ENCODE data around the gene LRRC59.
"Not testable (repeated sequence)": the region's sequence is repeated elsewhere in the genome, so short reads cannot be mapped to it uniquely, and the experiment has no call there.

The LRRC59 gene

DNA sequence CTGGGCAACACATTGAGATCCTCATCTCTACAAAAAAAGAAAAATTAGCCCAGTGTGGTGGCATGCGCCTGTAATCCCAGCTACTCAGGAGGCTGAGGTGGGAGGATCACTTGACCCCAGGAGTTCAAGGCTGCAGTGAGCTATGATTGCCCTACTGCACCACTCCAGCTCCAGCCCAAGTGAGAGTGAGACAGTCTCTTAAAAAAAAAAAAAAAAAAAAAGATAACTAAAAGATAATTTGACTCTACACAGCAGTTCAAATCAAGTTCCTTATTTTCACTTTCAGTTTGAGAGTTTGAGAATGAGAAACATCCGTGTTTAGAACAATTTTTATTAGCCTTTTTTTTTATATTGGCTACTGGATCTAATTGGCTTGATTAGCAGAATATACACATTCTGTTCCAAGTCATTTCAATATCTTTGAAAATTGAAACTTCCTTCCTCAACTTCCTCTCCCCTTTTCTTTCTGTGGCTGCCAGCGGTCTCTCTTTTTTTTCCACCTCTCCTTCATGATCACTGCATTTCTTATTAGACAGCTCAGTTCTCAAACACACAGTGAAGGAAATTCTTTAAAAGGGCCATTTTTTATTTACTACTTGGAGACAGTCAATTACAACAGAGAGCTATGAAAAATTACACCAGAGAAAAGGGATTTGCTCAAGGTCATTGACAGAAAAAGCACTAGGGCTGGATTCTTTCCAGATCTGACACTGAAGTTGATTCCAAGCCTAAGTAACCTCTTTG, 24.2 kb upstream of the LRRC59 start:
- no CpG with 5 or more reads among the region's 3 CpGs for WGBS (ENCODE audit: extremely low coverage, insufficient coverage, low lambda C conversion rate)
- no peak overlapping the region for H3K27ac ChIP-seq (ENCODE audit: low read depth, low read length)

DNA sequence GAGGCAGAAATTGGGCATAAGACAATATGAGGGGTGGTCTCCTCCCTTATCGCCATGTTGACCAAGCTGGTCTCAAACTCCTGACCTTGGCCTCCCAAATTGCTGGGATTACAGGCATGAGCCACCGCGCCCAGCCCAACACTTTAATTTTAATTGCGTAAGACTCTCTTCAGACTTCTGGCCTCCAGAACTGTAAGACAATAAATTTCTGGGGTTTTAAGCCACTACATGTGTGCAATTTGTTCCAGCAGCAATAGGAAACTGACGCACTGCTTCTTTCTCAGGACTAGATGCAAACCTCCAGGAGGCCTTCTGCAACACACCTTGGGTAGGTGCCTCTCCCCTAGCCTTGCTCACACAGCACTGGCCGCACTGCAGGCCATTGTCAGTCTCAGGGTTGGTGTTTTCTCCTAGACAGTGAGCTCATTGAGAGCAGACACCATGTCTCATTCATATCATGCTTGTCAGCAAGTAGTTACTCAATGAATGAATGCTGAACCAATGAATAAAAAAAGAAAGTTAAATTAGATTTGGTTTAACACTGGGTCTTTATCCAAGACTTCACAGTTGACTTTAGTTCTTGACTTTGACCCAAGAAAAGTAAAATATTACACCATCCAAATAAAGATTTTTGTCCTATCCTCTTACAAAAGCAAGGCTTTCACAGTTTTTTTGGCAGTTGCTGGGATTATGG, 23.2 kb upstream of the LRRC59 start:
- Histone ChIP-seq H3K4me3 (ENCODE audit: low read length) (no peak overlapping the region), H3K56ac (ENCODE audit: low read length) (no peak overlapping the region), H2BK5ac (ENCODE audit: low read length) (no peak overlapping the region), H4K5ac (ENCODE audit: low read length) (no peak overlapping the region), H3K79me2 (ENCODE audit: control insufficient read depth, insufficient read depth, low read length) (no peaks in the 10 kb centered on the region), H3K27me3 (ENCODE audit: insufficient read depth, low read length, poor library complexity) (no peaks in the 10 kb centered on the region), H3K4me2 (ENCODE audit: low read length) (no peak overlapping the region), H3K27ac (ENCODE audit: low read depth, low read length) (no peak overlapping the region), H3K4ac (ENCODE audit: low read depth, low read length) (no peak overlapping the region), H3K9ac (ENCODE audit: low read length) (no peak overlapping the region), H2AK5ac (ENCODE audit: low read length) (no peak overlapping the region), H3K36me3 (ENCODE audit: control insufficient read depth, insufficient read depth, low read length) (no peaks in the 10 kb centered on the region), H2BK120ac (ENCODE audit: low read depth, low read length) (no peak overlapping the region), H3K23ac (ENCODE audit: low read length) (no peak overlapping the region), H3K79me1 (ENCODE audit: low read length) (no peaks in the 10 kb centered on the region), H3K18ac (ENCODE audit: low read length) (no peak overlapping the region), H4K8ac (ENCODE audit: low read depth, low read length) (no peak overlapping the region), H3K4me1 (ENCODE audit: control insufficient read depth, low read depth, low read length) (peaks cover 5% of the 10 kb centered on the region), H2BK15ac (replicated peaks; ENCODE audit: low read depth) (no peak overlapping the region)
- no peak for DNase-seq
- WGBS (ENCODE audit: extremely low coverage, insufficient coverage, low lambda C conversion rate): no CpG with 5 or more reads among the region's 6 CpGs

More for the DNA sequence above, 24.2 kb upstream of the LRRC59 start:
- H4K5ac ChIP-seq (ENCODE audit: low read length): no peak overlapping the region
- no peak overlapping the region for H3K56ac ChIP-seq (ENCODE audit: low read length)
- H2BK15ac ChIP-seq (replicated peaks; ENCODE audit: low read depth): no peak overlapping the region
- H2BK120ac ChIP-seq (ENCODE audit: low read depth, low read length): no peak overlapping the region
- H3K4me2 ChIP-seq (ENCODE audit: low read length): no peak overlapping the region
- H3K79me1 ChIP-seq (ENCODE audit: low read length): no peaks in the 10 kb centered on the region
- peaks cover 6% of the 10 kb centered on the region for H3K4me1 ChIP-seq (ENCODE audit: control insufficient read depth, low read depth, low read length)
- no peak overlapping the region for H3K4me3 ChIP-seq (ENCODE audit: low read length)
- no peak overlapping the region for H3K4ac ChIP-seq (ENCODE audit: low read depth, low read length)
- no peak overlapping the region for H2AK5ac ChIP-seq (ENCODE audit: low read length)
- no peak overlapping the region for H2BK5ac ChIP-seq (ENCODE audit: low read length)
- no peak overlapping the region for H3K18ac ChIP-seq (ENCODE audit: low read length)
- H3K27me3 ChIP-seq (ENCODE audit: insufficient read depth, low read length, poor library complexity): no peaks in the 10 kb centered on the region
- no peak overlapping the region for H3K23ac ChIP-seq (ENCODE audit: low read length)
- no peak for DNase-seq
- no peaks in the 10 kb centered on the region for H3K79me2 ChIP-seq (ENCODE audit: control insufficient read depth, insufficient read depth, low read length)
- H3K36me3 ChIP-seq (ENCODE audit: control insufficient read depth, insufficient read depth, low read length): no peaks in the 10 kb centered on the region
- H4K8ac ChIP-seq (ENCODE audit: low read depth, low read length): no peak overlapping the region
- H3K9ac ChIP-seq (ENCODE audit: low read length): no peak overlapping the region

DNA sequence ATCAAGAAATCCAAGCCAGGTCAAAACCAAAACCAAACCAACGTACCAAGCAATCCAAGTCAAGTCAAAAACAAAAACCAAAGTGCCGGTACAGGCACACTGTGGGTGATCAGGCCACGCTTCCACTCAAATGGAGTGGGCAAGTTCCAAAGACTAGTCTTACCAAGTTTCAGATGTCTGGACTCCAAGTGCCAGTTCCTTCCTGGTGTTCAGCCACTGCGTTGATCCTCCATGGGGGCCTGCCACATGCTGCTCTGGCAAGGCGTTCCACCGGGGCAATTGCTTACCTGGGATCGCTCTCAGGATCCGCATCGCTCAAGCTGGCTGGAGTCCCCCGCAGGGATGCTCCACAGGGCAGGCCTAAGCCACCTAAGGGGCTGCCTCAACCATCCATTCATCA, 22.3 kb upstream of the LRRC59 start:
- not testable (repeated sequence) for H4K8ac ChIP-seq (ENCODE audit: low read depth, low read length); H3K9ac ChIP-seq (ENCODE audit: low read length); H3K4me3 ChIP-seq (ENCODE audit: low read length); H3K4ac ChIP-seq (ENCODE audit: low read depth, low read length); H3K23ac ChIP-seq (ENCODE audit: low read length); DNase-seq; H3K27ac ChIP-seq (ENCODE audit: low read depth, low read length); H3K36me3 ChIP-seq (ENCODE audit: control insufficient read depth, insufficient read depth, low read length); H3K79me1 ChIP-seq (ENCODE audit: low read length); H2BK15ac ChIP-seq (replicated peaks; ENCODE audit: low read depth); H3K79me2 ChIP-seq (ENCODE audit: control insufficient read depth, insufficient read depth, low read length); H4K5ac ChIP-seq (ENCODE audit: low read length); H2AK5ac ChIP-seq (ENCODE audit: low read length); H2BK5ac ChIP-seq (ENCODE audit: low read length); H2BK120ac ChIP-seq (ENCODE audit: low read depth, low read length); H3K56ac ChIP-seq (ENCODE audit: low read length); H3K4me2 ChIP-seq (ENCODE audit: low read length); H3K18ac ChIP-seq (ENCODE audit: low read length); H3K4me1 ChIP-seq (ENCODE audit: control insufficient read depth, low read depth, low read length); H3K27me3 ChIP-seq (ENCODE audit: insufficient read depth, low read length, poor library complexity)
- no CpG with 5 or more reads among the region's 10 CpGs for WGBS (ENCODE audit: extremely low coverage, insufficient coverage, low lambda C conversion rate)

DNA sequence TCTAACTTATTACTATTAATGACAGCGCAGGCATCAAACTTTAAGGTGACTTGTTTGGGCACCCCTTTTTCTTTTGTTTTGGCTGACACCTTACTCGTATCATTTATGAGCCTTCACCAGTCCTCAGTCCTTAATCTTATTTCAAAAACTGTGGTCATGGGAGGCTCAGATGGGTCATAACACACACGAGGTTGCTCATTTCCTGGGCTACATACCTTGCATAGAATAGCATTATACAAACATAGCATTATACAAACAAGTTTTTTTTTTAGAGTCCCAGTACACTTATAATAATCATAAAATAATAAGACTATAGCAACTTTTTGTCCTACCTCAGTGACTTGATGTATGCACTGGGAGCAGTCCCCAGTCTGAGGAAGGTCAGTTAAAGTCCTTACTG, 17.5 kb upstream of the LRRC59 start:
- no peak overlapping the region for H2BK15ac ChIP-seq (replicated peaks; ENCODE audit: low read depth)

DNA sequence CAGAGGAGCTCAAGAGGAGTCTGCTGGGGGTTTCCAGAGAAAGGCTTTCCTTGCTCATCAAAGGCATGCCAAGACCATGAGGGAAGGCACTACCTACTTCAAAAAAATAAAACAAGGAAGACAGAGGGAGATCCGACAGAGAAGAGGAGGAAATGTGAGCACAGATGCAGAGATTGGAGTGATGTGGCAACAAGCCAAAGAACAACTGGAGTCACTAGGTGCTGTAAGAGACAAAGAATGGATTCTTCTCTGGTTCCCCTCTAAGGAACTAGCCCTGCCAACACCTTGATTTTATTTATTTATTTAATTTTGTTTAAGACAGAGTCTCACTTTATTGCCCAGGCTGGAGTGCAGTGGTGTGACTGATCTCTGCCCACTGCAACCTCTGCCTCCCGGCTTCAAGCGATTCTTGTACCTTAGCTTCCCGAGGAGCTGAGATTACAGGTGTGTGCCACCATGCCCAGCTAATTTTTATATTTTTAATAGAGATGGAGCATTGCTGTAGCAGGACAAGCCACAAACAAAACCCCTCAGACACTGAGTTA, 14.9 kb upstream of the LRRC59 start:
- no peak overlapping the region for H2AK5ac ChIP-seq (ENCODE audit: low read length)
- H3K27ac ChIP-seq (ENCODE audit: low read depth, low read length): no peak overlapping the region
- H3K4me1 ChIP-seq (ENCODE audit: control insufficient read depth, low read depth, low read length): no peaks in the 10 kb centered on the region
- no peak overlapping the region for H3K18ac ChIP-seq (ENCODE audit: low read length)
- no peak overlapping the region for H4K5ac ChIP-seq (ENCODE audit: low read length)
- no peak overlapping the region for H3K4me3 ChIP-seq (ENCODE audit: low read length)
- H3K36me3 ChIP-seq (ENCODE audit: control insufficient read depth, insufficient read depth, low read length): no peaks in the 10 kb centered on the region
- H2BK5ac ChIP-seq (ENCODE audit: low read length): no peak overlapping the region
- H4K8ac ChIP-seq (ENCODE audit: low read depth, low read length): no peak overlapping the region
- H2BK120ac ChIP-seq (ENCODE audit: low read depth, low read length): no peak overlapping the region
- H3K56ac ChIP-seq (ENCODE audit: low read length): no peak overlapping the region
- no CpG with 5 or more reads among the region's 4 CpGs for WGBS (ENCODE audit: extremely low coverage, insufficient coverage, low lambda C conversion rate)
- no peak overlapping the region for H3K9ac ChIP-seq (ENCODE audit: low read length)
- no peak overlapping the region for H3K23ac ChIP-seq (ENCODE audit: low read length)
- H3K79me1 ChIP-seq (ENCODE audit: low read length): no peaks in the 10 kb centered on the region
- no peak overlapping the region for H3K4me2 ChIP-seq (ENCODE audit: low read length)
- no peaks in the 10 kb centered on the region for H3K79me2 ChIP-seq (ENCODE audit: control insufficient read depth, insufficient read depth, low read length)
- H2BK15ac ChIP-seq (replicated peaks; ENCODE audit: low read depth): no peak overlapping the region
- no peak for DNase-seq
- no peaks in the 10 kb centered on the region for H3K27me3 ChIP-seq (ENCODE audit: insufficient read depth, low read length, poor library complexity)
- H3K4ac ChIP-seq (ENCODE audit: low read depth, low read length): no peak overlapping the region

More for the DNA sequence above, 17.5 kb upstream of the LRRC59 start:
- H3K27ac ChIP-seq (ENCODE audit: low read depth, low read length): no peak overlapping the region
- H4K5ac ChIP-seq (ENCODE audit: low read length): no peak overlapping the region
- H3K4me3 ChIP-seq (ENCODE audit: low read length): no peak overlapping the region
- H3K18ac ChIP-seq (ENCODE audit: low read length): no peak overlapping the region
- no peak for DNase-seq
- H3K56ac ChIP-seq (ENCODE audit: low read length): no peak overlapping the region
- H2BK120ac ChIP-seq (ENCODE audit: low read depth, low read length): no peak overlapping the region
- no peak overlapping the region for H2AK5ac ChIP-seq (ENCODE audit: low read length)
- H3K4me1 ChIP-seq (ENCODE audit: control insufficient read depth, low read depth, low read length): no peaks in the 10 kb centered on the region
- H3K4ac ChIP-seq (ENCODE audit: low read depth, low read length): no peak overlapping the region
- H3K9ac ChIP-seq (ENCODE audit: low read length): no peak overlapping the region
- H3K79me1 ChIP-seq (ENCODE audit: low read length): no peaks in the 10 kb centered on the region
- no CpG with 5 or more reads among the region's 3 CpGs for WGBS (ENCODE audit: extremely low coverage, insufficient coverage, low lambda C conversion rate)
- no peaks in the 10 kb centered on the region for H3K36me3 ChIP-seq (ENCODE audit: control insufficient read depth, insufficient read depth, low read length)
- H3K27me3 ChIP-seq (ENCODE audit: insufficient read depth, low read length, poor library complexity): no peaks in the 10 kb centered on the region
- H3K79me2 ChIP-seq (ENCODE audit: control insufficient read depth, insufficient read depth, low read length): no peaks in the 10 kb centered on the region
- H3K23ac ChIP-seq (ENCODE audit: low read length): no peak overlapping the region
- no peak overlapping the region for H4K8ac ChIP-seq (ENCODE audit: low read depth, low read length)
- H2BK5ac ChIP-seq (ENCODE audit: low read length): no peak overlapping the region
- H3K4me2 ChIP-seq (ENCODE audit: low read length): no peak overlapping the region

Measured in mesendoderm (in vitro differentiated cells).